NCI-H524 (cell line): Measurements from ENCODE around the gene ASPRV1.
"Not testable (repeated sequence)": the region's sequence is repeated elsewhere in the genome, so short reads cannot be mapped to it uniquely, and the experiment has no call there.

Experiments used
- DNase-seq, 2 experiments: peaks; one replicate each; lab custom pipeline; 2025; lab: John Stamatoyannopoulos, UW

Gene ASPRV1

GRCh38 chr2:69960821-69961220, 610 bp downstream of the ASPRV1 start:
- no peak for DNase-seq

DNA sequence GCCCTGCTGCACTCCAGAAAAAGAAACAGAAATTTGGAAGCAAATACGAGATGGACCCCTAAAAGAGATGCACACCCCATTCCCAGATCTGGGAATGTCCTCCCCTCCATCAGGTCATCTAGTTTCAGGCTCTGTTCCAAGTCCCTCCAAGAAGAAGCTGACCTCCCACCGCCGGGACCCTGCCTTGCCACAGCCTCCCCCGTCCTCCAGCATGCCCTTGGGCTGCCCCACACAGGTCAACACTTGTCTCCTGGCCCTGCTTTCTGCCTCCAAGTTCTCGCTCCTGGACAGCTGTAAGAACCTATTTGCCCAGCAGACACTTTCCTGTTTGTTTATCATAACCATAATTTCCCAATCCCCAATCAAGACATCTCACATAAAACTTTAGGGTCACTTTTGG, 2.0 kb downstream of the ASPRV1 start:
- DNase-seq = no peak

GRCh38 chr2:69958480-69958879, 3.0 kb downstream of the ASPRV1 start:
- DNase-seq = no peak

DNA sequence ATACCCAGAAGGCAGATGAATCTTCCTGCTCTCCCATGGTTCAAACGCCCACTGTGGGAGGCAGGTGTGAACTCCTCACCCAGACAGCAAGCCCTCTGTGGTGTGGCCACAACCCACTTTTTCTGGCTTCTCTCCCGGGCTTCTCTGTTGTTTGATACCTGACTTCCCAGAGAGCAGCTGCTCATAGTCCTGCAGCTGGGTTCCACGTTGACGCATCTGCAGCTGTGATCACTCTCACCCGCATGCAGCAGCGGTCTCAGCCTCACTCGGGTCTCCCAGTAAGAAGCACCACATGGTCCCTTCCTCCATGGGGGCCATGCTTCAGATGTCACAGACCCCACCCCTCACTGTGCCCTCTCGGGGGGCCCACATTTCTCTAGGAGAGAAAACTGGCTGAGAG, 3.5 kb downstream of the ASPRV1 start:
- DNase-seq = no peak

- no peak for DNase-seq
Observed at GRCh38 chr2:69956475-69956979, 4.9 kb downstream of the ASPRV1 start.

DNA sequence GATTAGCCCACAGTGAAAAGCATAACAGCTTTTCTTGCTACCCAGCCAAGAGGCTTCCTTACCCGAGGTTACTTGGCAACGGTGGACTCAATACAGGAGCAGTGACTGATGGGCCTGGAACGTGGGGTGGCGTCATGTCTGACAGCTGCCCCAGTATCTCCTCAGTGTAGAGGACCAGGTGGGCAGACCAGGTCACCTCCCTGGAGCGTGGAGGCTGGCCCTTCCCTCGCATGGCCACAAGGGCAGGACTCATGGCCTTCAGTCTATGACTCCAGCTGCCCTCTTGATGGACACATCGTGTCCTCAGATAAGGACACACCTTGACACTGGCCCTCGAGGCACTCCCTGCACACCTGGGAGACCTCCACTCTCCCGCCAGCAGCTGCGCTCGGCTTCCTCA, 6.4 kb downstream of the ASPRV1 start:
- no peak for DNase-seq

DNA sequence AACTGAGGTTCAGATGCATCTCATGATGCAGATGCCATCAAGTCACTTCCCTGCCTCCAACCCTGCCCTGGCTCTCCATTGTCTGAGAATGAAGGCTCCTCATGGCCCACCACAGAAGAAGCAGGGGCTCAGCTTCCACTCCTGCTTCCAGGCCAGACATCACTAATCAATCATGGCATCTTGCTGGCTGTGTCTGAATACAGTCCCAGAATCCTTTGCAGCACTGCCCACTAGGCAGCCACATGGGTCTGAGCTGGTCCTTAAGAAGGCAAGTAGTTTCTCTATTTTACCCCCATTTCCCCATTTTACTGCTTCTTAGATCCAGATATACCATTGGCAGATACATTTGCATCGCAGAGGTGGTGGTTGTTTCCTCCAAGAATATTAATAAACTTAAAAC, 7.3 kb downstream of the ASPRV1 start:
- no peak for DNase-seq

- DNase-seq = no peak
Observed at GRCh38 chr2:69952336-69953115, 8.9 kb downstream of the ASPRV1 start.

GRCh38 chr2:69950671-69951070, 10.8 kb downstream of the ASPRV1 start:
- not testable (repeated sequence) for DNase-seq

DNA sequence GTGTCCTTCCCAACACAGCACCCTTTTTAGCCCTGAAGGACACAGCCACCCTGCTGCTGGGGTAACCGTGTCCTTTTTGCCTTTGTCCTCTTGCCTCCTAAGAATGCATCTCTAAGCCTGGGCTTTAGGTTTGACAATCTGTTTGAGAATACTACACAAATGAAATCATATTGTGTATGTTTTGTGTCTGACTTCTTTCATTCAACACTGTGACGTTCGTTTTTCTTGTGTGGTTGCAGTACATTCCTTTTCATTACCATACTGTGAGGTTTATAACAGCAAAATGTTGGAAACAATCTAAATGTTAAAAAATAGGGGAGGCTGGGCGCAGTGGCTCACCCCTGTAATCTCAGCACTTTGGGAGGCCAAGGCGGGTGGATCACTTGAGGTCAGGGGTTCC, 11.2 kb downstream of the ASPRV1 start:
- DNase-seq = no peak

DNA sequence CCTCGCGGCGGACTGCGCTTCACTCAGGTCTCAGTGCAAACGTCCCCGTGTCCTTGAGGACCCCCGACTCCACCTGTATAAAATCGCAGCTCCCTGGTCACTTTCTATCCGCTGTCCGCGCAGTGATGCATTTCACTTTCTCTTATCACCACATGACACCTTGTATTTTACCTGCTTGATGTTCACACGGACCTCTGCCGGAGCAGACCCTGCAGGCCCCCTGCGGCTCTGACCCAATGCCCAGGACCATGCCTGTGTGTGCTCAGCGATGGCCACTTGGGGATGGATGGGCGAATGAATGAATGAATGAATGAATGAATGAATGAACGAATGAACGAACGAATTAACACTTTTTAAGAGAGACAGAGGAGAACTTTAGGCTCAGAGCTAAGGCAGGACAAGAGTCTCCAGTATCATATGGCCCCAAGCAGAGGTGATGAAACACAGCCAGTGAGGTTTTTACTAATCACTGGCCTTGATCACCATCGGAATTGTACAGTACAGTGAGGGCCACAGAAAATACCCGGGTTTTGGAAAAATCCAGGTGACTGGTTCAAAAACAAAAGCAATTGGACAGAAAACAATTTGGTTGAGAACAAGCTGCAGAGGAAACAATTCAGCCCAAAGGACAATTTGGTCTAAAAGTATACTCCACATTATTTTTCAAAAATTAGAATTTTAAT, 12.3 kb downstream of the ASPRV1 start:
- no peak for DNase-seq

GRCh38 chr2:69948032-69948962, 13.1 kb downstream of the ASPRV1 start:
- DNase-seq = no peak

DNA sequence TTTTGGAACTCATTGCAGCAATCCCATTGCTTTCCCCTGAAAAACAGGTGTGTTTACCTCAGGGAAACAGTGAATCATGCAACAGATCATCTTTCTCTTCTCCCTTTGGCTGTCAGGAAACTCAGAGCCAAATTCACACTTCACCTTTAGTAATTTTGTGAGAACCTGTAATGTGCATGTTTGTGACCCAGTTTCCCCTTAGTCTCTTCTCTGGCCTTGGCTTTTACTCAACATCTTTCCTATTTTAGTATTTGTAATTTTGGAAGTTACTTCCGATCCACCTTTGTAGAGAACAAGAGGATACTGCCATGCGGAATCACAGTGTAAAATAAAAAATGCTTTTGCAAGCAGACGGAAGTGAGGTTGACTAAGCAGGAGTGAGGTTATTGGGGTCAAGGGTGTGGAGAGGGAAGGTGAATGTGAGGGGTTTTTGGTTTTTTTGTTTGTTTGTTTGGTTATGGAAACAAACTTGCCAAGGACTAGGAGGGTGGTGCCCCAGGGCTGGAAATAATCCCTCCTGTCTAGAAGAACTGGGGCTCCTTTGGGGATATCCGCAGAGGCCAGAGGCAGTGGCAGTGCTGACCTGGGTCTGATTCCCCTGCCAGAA, 14.0 kb downstream of the ASPRV1 start:
- DNase-seq = no peak

GRCh38 chr2:69946351-69947324, 14.8 kb downstream of the ASPRV1 start:
- no peak for DNase-seq

DNA sequence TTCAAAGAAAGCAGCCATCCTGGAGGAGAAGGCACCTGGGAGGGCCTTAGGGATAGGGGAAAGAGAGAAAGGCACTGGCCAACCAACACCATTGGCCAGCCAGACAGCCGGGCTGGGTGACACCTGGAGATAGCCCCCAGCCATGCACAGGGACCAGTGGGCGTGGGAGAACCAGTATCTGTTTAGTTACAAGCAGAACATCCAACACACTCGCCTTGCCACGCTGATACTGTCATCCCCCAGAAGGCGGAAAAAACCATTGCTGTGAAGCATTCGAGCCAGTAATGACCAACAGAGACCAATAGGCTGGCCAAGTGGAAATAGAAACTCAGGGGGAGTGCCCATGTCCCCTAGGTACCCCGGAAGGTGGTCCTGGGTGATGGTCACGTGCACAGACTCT, 15.5 kb downstream of the ASPRV1 start:
- no peak for DNase-seq

- DNase-seq = no peak
Observed at GRCh38 chr2:69945441-69945840, 16.0 kb downstream of the ASPRV1 start.

- no peak for DNase-seq
Observed at GRCh38 chr2:69944756-69945155, 16.7 kb downstream of the ASPRV1 start.

DNA sequence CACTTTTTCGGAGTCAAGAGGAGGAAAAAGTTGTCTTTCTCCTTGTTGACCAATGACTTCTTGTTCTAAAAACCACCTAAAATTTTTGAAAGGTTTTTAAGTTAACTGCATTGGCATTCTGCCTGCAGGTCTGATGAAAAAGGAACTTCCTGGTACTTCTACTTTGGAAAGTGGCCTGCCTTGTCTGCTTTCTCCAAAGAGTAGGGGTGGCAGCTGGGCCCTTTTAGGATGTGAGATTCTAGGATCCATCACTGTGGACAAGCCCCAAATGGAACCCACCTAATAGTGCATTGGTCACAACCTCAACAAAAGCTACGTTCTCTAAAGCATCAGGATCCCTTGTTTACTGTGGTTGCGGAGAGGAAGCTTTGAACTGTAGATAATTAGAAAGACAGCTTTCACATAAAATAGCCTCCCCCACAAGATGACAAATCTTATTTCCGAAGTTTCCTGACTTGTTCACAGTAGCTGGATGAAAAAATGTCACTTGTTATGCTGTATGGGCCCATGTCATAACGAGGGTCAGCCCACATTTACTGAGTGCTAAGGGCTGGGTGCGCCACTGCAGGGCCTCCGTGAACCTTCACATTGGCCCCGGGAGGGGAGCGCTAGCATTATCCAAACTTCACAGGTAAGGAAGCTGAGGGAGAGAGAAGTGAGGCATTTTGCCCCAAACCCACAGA, 17.4 kb downstream of the ASPRV1 start:
- DNase-seq = no peak

DNA sequence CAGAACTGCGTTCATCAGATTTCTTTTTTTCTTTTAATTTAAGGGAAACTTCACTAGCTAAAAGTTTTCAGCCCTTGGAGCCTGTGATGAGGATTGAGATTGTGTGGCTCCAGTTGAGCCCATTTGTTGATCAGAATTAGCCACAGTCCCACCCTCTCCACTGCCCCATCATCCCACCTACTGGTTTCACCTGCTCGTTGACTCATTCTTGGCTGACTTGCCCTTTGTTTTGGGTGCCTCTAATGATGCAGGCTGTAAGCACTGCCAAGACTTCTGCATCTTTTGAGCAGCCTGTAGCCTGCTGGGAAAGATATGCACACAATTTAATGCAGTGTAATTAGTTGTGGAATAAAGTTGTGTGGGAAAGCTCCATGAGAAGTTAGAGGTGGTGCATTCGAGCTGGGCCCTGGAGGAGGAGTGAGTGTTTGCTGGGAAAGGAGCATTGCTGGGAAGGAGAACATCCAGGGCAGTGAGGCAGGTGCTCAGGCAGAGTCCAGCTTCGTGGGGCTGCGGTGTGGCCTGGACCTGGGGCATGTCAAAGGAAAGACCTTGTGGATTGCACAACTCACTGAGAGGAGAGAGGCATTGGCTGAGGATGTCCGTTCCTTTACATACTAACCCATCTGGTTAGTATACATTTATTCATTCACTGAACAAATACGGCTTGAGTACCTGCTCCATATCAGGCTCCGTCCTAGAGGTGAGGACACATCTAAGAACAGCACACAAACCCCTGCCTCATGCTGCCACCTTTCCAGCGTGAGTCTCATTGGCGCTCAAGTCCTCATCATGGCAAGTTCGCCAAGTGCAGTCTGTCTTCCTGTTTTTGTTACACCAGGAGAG, 18.2 kb downstream of the ASPRV1 start:
- no peak for DNase-seq
